H1 (cell line): ENCODE data around the gene ENPP3. TPM values are rescaled to one million over a fixed set of nuclear protein-coding genes. Genes with fewer than 3 reads are reported as not detected.

Experiments used
- CTCF ChIA-PET: fragments of 300-600 bp; sonication (Branson Sonifier 250); formaldehyde crosslinking; loops from one replicate; lab custom pipeline; 2021; ENCODE audit not compliant: partially characterized antibody; lab: Charles Lee
- POLR2A ChIA-PET: fragments of 300-600 bp; sonication (Branson Sonifier 250); formaldehyde crosslinking; loops from one replicate; lab custom pipeline; 2021; ENCODE audit warnings: inconsistent platforms; ENCODE audit not compliant: partially characterized antibody; lab: Charles Lee
- DNase-seq, 2 experiments: peaks; one replicate each; pipeline versions ENCODE4 v3.0.0 to v3.0.0-alpha.2; 2010 to 2022; ENCODE audit warnings: low spot score in 2 of 2, low read depth in 1 of 2, mixed read lengths in 1 of 2
- FAIRE-seq: peaks from 2 replicates; lab custom pipeline; 2011; peaks lifted over from hg19 to GRCh38; lab: Jason Lieb, UNC
- H2AFZ ChIP-seq: 2 replicates; pipeline ENCODE4 v1.8.1; 2012; ENCODE audit warnings: low read length, inconsistent platforms
- H2AK5ac ChIP-seq: 2 replicates; pipeline ENCODE4 v1.6.1; 2013; ENCODE audit warnings: low read depth, low read length
- H2BK120ac ChIP-seq: replicated peaks from 2 replicates; pipeline ENCODE3; 2013; ENCODE audit warnings: low read depth, low read length, inconsistent platforms
- H2BK12ac ChIP-seq: 2 replicates; pipeline ENCODE4 v1.6.1; 2013; ENCODE audit warnings: low read depth, low read length
- H2BK15ac ChIP-seq: 2 replicates; pipeline ENCODE4 v1.6.1; 2013; ENCODE audit warnings: low read length
- H2BK20ac ChIP-seq: 2 replicates; pipeline ENCODE4 v1.6.1; 2013; ENCODE audit warnings: low read length
- H2BK5ac ChIP-seq: 2 replicates; pipeline ENCODE4 v1.6.1; 2013; ENCODE audit warnings: low read depth, low read length
- H3K14ac ChIP-seq: 2 replicates; pipeline ENCODE4 v1.6.1; 2013; ENCODE audit warnings: inconsistent platforms; ENCODE audit not compliant: insufficient read length
- H3K18ac ChIP-seq: 2 replicates; pipeline ENCODE4 v1.6.1; 2013; ENCODE audit warnings: low read length; ENCODE audit errors: extremely low read depth
- H3K23ac ChIP-seq: 2 replicates; pipeline ENCODE4 v1.6.1; 2013; ENCODE audit warnings: inconsistent platforms; ENCODE audit not compliant: insufficient read length
- H3K23me2 ChIP-seq: 2 replicates; pipeline ENCODE4 v1.6.1; 2013; ENCODE audit warnings: low read depth, low read length
- H3K27ac ChIP-seq: 2 replicates; pipeline ENCODE4 v1.6.1; 2011; ENCODE audit warnings: low read depth, low read length, inconsistent platforms
- H3K27me3 ChIP-seq, 4 experiments: replicated peaks in 1 of 4; 1 replicate in 1 of 4; 2 replicates in 3 of 4; pipeline versions ENCODE4 v1.6.1 to v1.8.1; 2011 to 2013; ENCODE audit warnings: low read length in 3 of 4, mild to moderate bottlenecking in 3 of 4, inconsistent platforms in 2 of 4, mixed read lengths in 2 of 4, moderate library complexity in 1 of 4; ENCODE audit not compliant: control insufficient read depth in 3 of 4, insufficient read depth in 3 of 4; ENCODE audit errors: extremely low read depth in 1 of 4
- H3K36me3 ChIP-seq, 4 experiments: 2 replicates each; pipeline versions ENCODE4 v1.6.1 to v1.8.1; 2011 to 2013; ENCODE audit warnings: mild to moderate bottlenecking in 4 of 4, low read length in 3 of 4, moderate library complexity in 2 of 4, control low read depth in 1 of 4, inconsistent platforms in 1 of 4; ENCODE audit not compliant: insufficient read depth in 4 of 4, control insufficient read depth in 2 of 4
- H3K4ac ChIP-seq: replicated peaks from 2 replicates; pipeline ENCODE3; 2013; ENCODE audit warnings: low read length, low read depth, mixed read lengths, inconsistent platforms; ENCODE audit not compliant: insufficient read length
- H3K4me1 ChIP-seq, 4 experiments: replicated peaks in 1 of 4; 1 replicate in 1 of 4; 2 replicates in 3 of 4; pipeline versions ENCODE4 v1.6.1 to v1.8.1; 2011 to 2013; ENCODE audit warnings: low read length in 3 of 4, inconsistent platforms in 2 of 4, mixed read lengths in 1 of 4; ENCODE audit not compliant: insufficient read depth in 4 of 4, control insufficient read depth in 3 of 4
- H3K4me2 ChIP-seq, 2 experiments: 2 replicates each; pipeline versions ENCODE4 v1.6.1 to v1.8.1; 2011 to 2013; ENCODE audit warnings: low read depth in 2 of 2, low read length in 2 of 2, control low read depth in 1 of 2, inconsistent platforms in 1 of 2, mild to moderate bottlenecking in 1 of 2; ENCODE audit not compliant: insufficient read depth in 1 of 2
- H3K4me3 ChIP-seq, 4 experiments: fragments of 200-600, 300-600 bp in 1 of 4; sonication (generic), shearing (Covaris generic), sonication (Bioruptor Twin) in 1 of 4; 2 replicates each; pipeline versions ENCODE4 v1.5.1 to v1.8.1; 2011 to 2016; ENCODE audit warnings: low read length in 4 of 4, low read depth in 3 of 4, control low read depth in 2 of 4, inconsistent platforms in 2 of 4, mild to moderate bottlenecking in 2 of 4, mixed read lengths in 1 of 4, moderate library complexity in 1 of 4; ENCODE audit not compliant: insufficient read depth in 2 of 4; ENCODE audit errors: extremely low read depth in 1 of 4
- H3K56ac ChIP-seq: replicated peaks from 2 replicates; pipeline ENCODE3; 2013; ENCODE audit warnings: low read depth, mild to moderate bottlenecking, mixed read lengths, low read length, inconsistent platforms; ENCODE audit not compliant: insufficient read length
- H3K79me1 ChIP-seq: 2 replicates; pipeline ENCODE4 v1.6.1; 2013; ENCODE audit warnings: low read depth, low read length, control low read depth
- H3K79me2 ChIP-seq, 2 experiments: 2 replicates each; pipeline versions ENCODE4 v1.6.1 to v1.8.1; 2012 to 2013; ENCODE audit warnings: low read length in 2 of 2, mild to moderate bottlenecking in 2 of 2, inconsistent platforms in 1 of 2; ENCODE audit not compliant: insufficient read depth in 2 of 2, control insufficient read depth in 1 of 2
- H3K9ac ChIP-seq, 4 experiments: replicated peaks in 1 of 4; 1 replicate in 1 of 4; 2 replicates in 3 of 4; pipeline versions ENCODE4 v1.6.1 to v1.8.1; 2011 to 2013; ENCODE audit warnings: low read depth in 3 of 4, low read length in 3 of 4, control low read depth in 2 of 4, mild to moderate bottlenecking in 2 of 4, moderate library complexity in 2 of 4, inconsistent platforms in 1 of 4; ENCODE audit errors: extremely low read depth in 1 of 4
- H3K9me3 ChIP-seq, 2 experiments: 2 replicates each; pipeline versions ENCODE4 v1.6.1 to v1.8.1; 2012 to 2013; ENCODE audit warnings: mild to moderate bottlenecking in 2 of 2, moderate library complexity in 2 of 2, control low read depth in 1 of 2, inconsistent platforms in 1 of 2, low read depth in 1 of 2, low read length in 1 of 2, mixed read lengths in 1 of 2; ENCODE audit not compliant: insufficient read depth in 2 of 2
- H4K20me1 ChIP-seq, 2 experiments: replicated peaks in 1 of 2; 2 replicates each; pipeline versions ENCODE3 to v1.8.1; 2011 to 2013; ENCODE audit warnings: inconsistent platforms in 2 of 2, low read length in 2 of 2, mild to moderate bottlenecking in 1 of 2; ENCODE audit not compliant: insufficient read depth in 2 of 2, control insufficient read depth in 1 of 2
- H4K5ac ChIP-seq: 2 replicates; pipeline ENCODE4 v1.6.1; 2013; ENCODE audit warnings: low read length, low read depth, mixed read lengths, inconsistent platforms; ENCODE audit not compliant: insufficient read length
- H4K8ac ChIP-seq: 2 replicates; pipeline ENCODE4 v1.8.0; 2013; ENCODE audit warnings: mild to moderate bottlenecking, moderate library complexity, low read length, inconsistent platforms; ENCODE audit not compliant: insufficient read depth; ENCODE audit errors: extremely low read depth
- H4K91ac ChIP-seq: replicated peaks from 2 replicates; pipeline ENCODE3; 2013; ENCODE audit warnings: low read length, mixed read lengths, inconsistent platforms; ENCODE audit not compliant: insufficient read length
- CHD1 ChIP-seq: IDR thresholded peaks from 2 replicates; pipeline ENCODE4 v1.6.1; 2012; ENCODE audit warnings: low read depth, low read length, improper control_type of control experiment
- CTBP2 ChIP-seq: IDR thresholded peaks from 2 replicates; pipeline ENCODE4 v1.7.0; 2011; ENCODE audit warnings: borderline replicate concordance, mild to moderate bottlenecking, moderate library complexity, mixed read lengths, low read length; ENCODE audit not compliant: insufficient read depth, insufficient read length
- CTCF ChIP-seq, 3 experiments: IDR thresholded peaks; 1 replicate in 2 of 3; 2 replicates in 1 of 3; pipeline versions ENCODE4 v1.5.1 to v1.6.1; 2011; ENCODE audit warnings: low read length in 3 of 3, mild to moderate bottlenecking in 3 of 3, inconsistent platforms in 2 of 3, low read depth in 1 of 3, moderate library complexity in 1 of 3; ENCODE audit not compliant: insufficient read depth in 1 of 3; ENCODE audit errors: control extremely low read depth in 1 of 3
- HDAC6 ChIP-seq: IDR thresholded peaks from one replicate; pipeline ENCODE4 v1.7.1; 2012; ENCODE audit warnings: low read depth, mild to moderate bottlenecking, inconsistent platforms, low read length, moderate library complexity
- NRF1 ChIP-seq: IDR thresholded peaks from 2 replicates; pipeline ENCODE4 v1.6.1; 2011; ENCODE audit warnings: mild to moderate bottlenecking, low read depth, low read length, improper control_type of control experiment
- RAD21 ChIP-seq, 2 experiments: IDR thresholded peaks in 1 of 2; conservative IDR thresholded peaks in 1 of 2; 2 replicates each; pipeline ENCODE4 v1.6.1; 2011; ENCODE audit warnings: low read depth in 2 of 2, low read length in 2 of 2, improper control_type of control experiment in 1 of 2, inconsistent platforms in 1 of 2, mild to moderate bottlenecking in 1 of 2, moderate library complexity in 1 of 2
- RXRA ChIP-seq: IDR thresholded peaks from 2 replicates; pipeline ENCODE4 v1.6.1; 2011; ENCODE audit warnings: low read depth, mild to moderate bottlenecking, low read length, moderate library complexity; ENCODE audit not compliant: insufficient read depth
- SIX5 ChIP-seq: IDR thresholded peaks from 2 replicates; pipeline ENCODE4 v1.6.1; 2011; ENCODE audit warnings: mild to moderate bottlenecking, low read depth, low read length
- TCF12 ChIP-seq: IDR thresholded peaks from 2 replicates; pipeline ENCODE4 v1.6.1; 2011; ENCODE audit warnings: low read depth, mild to moderate bottlenecking, low read length
- TEAD4 ChIP-seq: IDR thresholded peaks from 2 replicates; pipeline ENCODE4 v1.6.1; 2012; ENCODE audit warnings: low read depth, low read length, inconsistent platforms, mixed read lengths
- WGBS, 2 experiments: shearing (Covaris generic) in 1 of 2; methylation state at CpG; one replicate each; pipeline versions ENCODE4 v1.1.6 to v1.1.7; 2013 to 2015; ENCODE audit warnings: low lambda C conversion rate in 2 of 2, mixed read lengths in 2 of 2, inconsistent platforms in 1 of 2, low coverage in 1 of 2, missing lambda C conversion rate in 1 of 2; ENCODE audit not compliant: insufficient replicate concordance in 2 of 2, insufficient coverage in 1 of 2, insufficient read length in 1 of 2; ENCODE audit errors: extremely low coverage in 1 of 2, missing lambda C conversion rate in 1 of 2; 5-methylcytosine and 5-hydroxymethylcytosine counted together
- polyA plus RNA-seq, 7 experiments: library from polyadenylated mRNA; depleted of rRNA in 3 of 7; stranded (reverse) in 5 of 7; unstranded in 2 of 7; fragments of >200 nt in 5 of 7; fragments of 200-250 nt in 2 of 7; gene quantifications; 1 replicate in 5 of 7; 2 replicates in 1 of 7; 4 replicates in 1 of 7; pipeline versions ENCODE4 v1.2.1 to v1.2.3, GENCODE V29; 2011 to 2013; ENCODE audit warnings: missing spikeins in 2 of 7, mixed read lengths in 2 of 7
- total RNA-seq: library from RNA; stranded (reverse); fragmentation: NEBNext Ultra II Directional; extraction: Animal tissue kit (Norgen Biotek cat#: 25700); gene quantifications from 2 replicates; pipeline ENCODE4 v1.2.1, GENCODE V29; 2021

Gene ENPP3
- total and polyA plus RNA-seq, 2 of the 8 experiments (the other 6 are each of a cell fraction or from before 2014, with no cell fraction given) = 0.11 TPM; not detected in 1

- Histone ChIP-seq H4K20me1 (no peaks in the 10 kb centered on the region), H4K91ac (no peak overlapping the region), H3K23ac (no peak overlapping the region), H2BK5ac (no peak overlapping the region), H2AK5ac (no peak overlapping the region), H3K9ac (no peak overlapping the region), H3K79me1 (no peaks in the 10 kb centered on the region), H2BK12ac (no peak overlapping the region), H3K36me3 (no peaks in the 10 kb centered on the region), H3K56ac (no peak overlapping the region), H3K4me2 (no peak overlapping the region), H3K79me2 (no peaks in the 10 kb centered on the region), H3K4me3 (no peak overlapping the region), H3K4ac (no peak overlapping the region), H3K27me3 (no peaks in the 10 kb centered on the region), H3K18ac (no peak overlapping the region), H3K14ac (no peak overlapping the region), H2BK15ac (no peak overlapping the region), H3K4me1 (no peaks in the 10 kb centered on the region), H2AFZ (no peak overlapping the region), H3K9me3 (no peaks in the 10 kb centered on the region), H2BK20ac (no peak overlapping the region), H3K23me2 (no peaks in the 10 kb centered on the region), H3K27ac (no peak overlapping the region), H4K8ac (no peak overlapping the region), H2BK120ac (no peak overlapping the region), H4K5ac (no peak overlapping the region)
- POLR2A ChIA-PET = no interaction called here
- DNase-seq (no peak), FAIRE-seq (no peak)
- WGBS, 2 experiments = 95% methylated on average over 4 of the region's 4 CpGs; no CpG with 5 or more reads in 1 of the 2 experiments
- CTCF ChIA-PET = no interaction called here
- no peak for TF ChIP-seq CTCF (IDR thresholded peaks at IDR 0.05; ENCODE audit: control extremely low read depth in 1 of 3, insufficient read depth in 1 of 3, low read depth in 1 of 3, low read length in 3 of 3)
- TF ChIP-seq HDAC6 = no peak
- TF ChIP-seq TEAD4 = no peak
- TF ChIP-seq SIX5 = no peak
- no peak for TF ChIP-seq CTBP2
- no peak for TF ChIP-seq CHD1
- no peak for TF ChIP-seq RAD21 (IDR thresholded peaks at IDR 0.05 in 1 of 2, conservative IDR thresholded peaks at IDR 0.05 in 1 of 2; ENCODE audit: low read depth in 2 of 2, low read length in 2 of 2)
- no peak for TF ChIP-seq RXRA
- no peak for TF ChIP-seq TCF12
- TF ChIP-seq NRF1 = no peak
Observed at GRCh38 chr6:131764350-131764749, 127.2 kb downstream of the ENPP3 start.
